ENCODE data around the gene CUX1. TPM values are rescaled to one million over a fixed set of nuclear protein-coding genes. Genes with fewer than 3 reads are reported as not detected.

The CUX1 gene
- total RNA-seq, 4 donors from 2014 or later = 56.9 to 124 (median 93.2) TPM

DNA sequence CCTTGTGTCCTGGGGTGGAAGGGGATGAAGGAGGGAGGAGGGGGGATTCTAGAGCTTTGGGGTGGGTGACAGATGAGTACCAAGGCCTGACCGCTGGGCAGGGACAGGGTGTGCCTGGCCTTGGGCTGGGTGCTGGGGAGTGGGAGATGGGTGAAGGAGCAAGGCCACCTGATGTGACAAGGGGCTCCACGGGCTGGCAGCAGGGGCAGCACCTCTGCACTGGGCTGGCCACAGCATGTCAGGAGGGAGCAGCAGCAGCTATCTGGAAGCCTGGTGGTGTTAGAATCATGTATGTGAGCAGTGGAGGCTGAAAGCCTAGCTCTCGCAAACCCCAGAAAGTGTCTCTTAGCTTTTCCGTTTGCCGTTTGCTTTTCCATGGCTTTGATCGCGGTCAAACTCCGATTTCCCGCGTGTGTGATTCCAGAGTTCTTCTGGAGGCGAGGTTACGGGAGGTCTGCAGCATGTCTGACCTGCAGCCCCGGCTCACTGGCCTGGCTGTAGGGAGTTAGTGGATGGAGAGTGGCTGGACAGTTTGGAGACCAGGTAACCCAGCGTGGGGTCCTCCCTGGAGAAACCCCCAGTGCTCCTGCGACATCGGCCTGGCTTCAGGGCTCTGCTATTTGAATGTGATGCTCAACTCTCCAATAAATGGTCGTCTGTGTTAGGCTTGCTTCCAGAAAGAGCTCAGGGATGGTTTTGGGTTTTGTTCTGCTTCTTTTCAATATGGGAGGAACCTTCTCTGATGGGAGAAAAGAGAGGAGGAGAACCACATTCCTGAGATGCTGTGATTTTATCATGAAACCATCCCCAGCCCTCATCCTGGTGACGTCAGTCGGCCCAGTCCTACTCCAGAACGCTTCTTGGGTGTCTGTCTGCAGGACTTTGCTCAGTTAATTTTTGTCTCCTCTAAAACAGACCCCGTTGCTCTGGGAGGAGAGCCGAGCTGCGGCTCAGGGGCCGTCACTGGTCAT lies 105.5 kb downstream of the CUX1 start:
- H3K4me1 ChIP-seq = peaks cover 0 to 10% (median 3%) of the 10 kb centered on the region in 4 donors
- TF ChIP-seq, protein P1, sequence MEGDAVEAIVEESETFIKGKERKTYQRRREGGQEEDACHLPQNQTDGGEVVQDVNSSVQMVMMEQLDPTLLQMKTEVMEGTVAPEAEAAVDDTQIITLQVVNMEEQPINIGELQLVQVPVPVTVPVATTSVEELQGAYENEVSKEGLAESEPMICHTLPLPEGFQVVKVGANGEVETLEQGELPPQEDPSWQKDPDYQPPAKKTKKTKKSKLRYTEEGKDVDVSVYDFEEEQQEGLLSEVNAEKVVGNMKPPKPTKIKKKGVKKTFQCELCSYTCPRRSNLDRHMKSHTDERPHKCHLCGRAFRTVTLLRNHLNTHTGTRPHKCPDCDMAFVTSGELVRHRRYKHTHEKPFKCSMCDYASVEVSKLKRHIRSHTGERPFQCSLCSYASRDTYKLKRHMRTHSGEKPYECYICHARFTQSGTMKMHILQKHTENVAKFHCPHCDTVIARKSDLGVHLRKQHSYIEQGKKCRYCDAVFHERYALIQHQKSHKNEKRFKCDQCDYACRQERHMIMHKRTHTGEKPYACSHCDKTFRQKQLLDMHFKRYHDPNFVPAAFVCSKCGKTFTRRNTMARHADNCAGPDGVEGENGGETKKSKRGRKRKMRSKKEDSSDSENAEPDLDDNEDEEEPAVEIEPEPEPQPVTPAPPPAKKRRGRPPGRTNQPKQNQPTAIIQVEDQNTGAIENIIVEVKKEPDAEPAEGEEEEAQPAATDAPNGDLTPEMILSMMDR (IDR thresholded peaks at IDR 0.05) = no peak
- TF ChIP-seq EP300 (IDR thresholded peaks at IDR 0.05; ENCODE audit: low read depth) (no peak), POLR2A (IDR thresholded peaks at IDR 0.05) (no peak), POLR2AphosphoS5 (IDR thresholded peaks at IDR 0.05) (no peak)
- peaks cover 0 to 5% (median 0%) of the 10 kb centered on the region in 4 donors for H3K36me3 ChIP-seq
- in situ Hi-C loops (cut with MboI; ENCODE audit: low pct_ligation_motif_present in 1 of 4, low pct_unique_long_range_greater_than_20kb in 1 of 4, low sequenced_read_pairs in 3 of 4) = no loop called here
- intact Hi-C loops (cut with DNase I; ENCODE audit: low total_unique reads) = no loop called here
- no peak overlapping the region for H3K4me3 ChIP-seq
- WGBS, 2 donors (ENCODE audit: low coverage in 1 of 2) = 87 to 89% methylated on average over 9 to 24 of the region's 24 CpGs
- peak overlapping the region; percentile 26 to 80 (median 73) for H3K27ac ChIP-seq
- H3K27me3 ChIP-seq = no peaks in the 10 kb centered on the region
- DNase-seq = no peak
- H3K9me3 ChIP-seq = no peaks in the 10 kb centered on the region

DNA sequence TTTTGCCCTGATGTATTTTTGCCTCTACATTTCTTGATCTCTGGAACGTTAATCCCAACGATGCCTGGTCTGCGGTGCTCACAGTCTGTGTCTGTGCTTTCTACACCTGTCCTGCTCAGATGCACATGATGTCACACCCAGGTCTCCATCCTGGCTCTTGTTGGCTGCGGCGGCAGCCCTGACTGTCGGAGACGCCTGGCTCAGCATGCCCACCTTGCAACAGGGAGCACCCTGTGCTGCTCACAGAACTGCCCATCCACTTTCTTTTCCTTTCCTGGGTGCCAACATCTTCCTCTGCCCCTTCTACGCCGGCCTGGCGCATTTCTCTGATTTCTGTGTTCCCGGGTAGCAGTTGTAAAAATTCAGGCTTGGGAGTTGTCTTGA lies 106.2 kb downstream of the CUX1 start:
- in situ Hi-C loops (cut with MboI; ENCODE audit: low pct_ligation_motif_present in 1 of 4, low pct_unique_long_range_greater_than_20kb in 1 of 4, low sequenced_read_pairs in 3 of 4) (no loop called here), intact Hi-C loops (cut with DNase I; ENCODE audit: low total_unique reads) (no loop called here)
- Histone ChIP-seq H3K27ac (peak overlapping the region; percentile 34 to 80 (median 73)), H3K4me3 (no peak overlapping the region), H3K27me3 (no peaks in the 10 kb centered on the region), H3K9me3 (no peaks in the 10 kb centered on the region), H3K4me1 (peaks cover 0 to 10% (median 3%) of the 10 kb centered on the region in 4 donors), H3K36me3 (no peaks in the 10 kb centered on the region)
- no peak for DNase-seq
- WGBS, 2 donors (ENCODE audit: low coverage in 1 of 2) = 80 to 87% methylated on average over 6 to 11 of the region's 11 CpGs
- TF ChIP-seq EP300 (IDR thresholded peaks at IDR 0.05; ENCODE audit: low read depth) (no peak), POLR2A (IDR thresholded peaks at IDR 0.05) (no peak), POLR2AphosphoS5 (IDR thresholded peaks at IDR 0.05) (no peak)
- TF ChIP-seq, protein P1 (IDR thresholded peaks at IDR 0.05) = no peak

DNA sequence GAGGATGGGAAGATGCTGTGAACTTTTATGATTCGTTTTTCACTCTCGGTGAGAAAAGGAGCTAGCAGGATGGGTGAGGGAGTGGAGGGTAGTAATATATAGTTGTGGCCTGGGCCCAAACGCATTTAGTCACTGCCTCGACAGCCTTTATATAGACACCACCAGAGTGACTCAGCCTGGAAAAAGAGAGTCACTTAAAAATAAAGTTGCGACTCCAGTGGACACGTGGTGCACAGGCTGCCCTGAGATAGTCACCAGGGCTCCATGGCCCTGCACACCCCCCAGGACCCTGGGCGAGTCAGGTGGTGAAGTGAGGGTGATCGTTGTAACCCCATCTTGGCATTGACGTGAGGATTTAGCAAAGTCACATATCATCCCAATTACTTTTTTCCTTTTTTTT lies 106.7 kb downstream of the CUX1 start:
- H3K4me3 ChIP-seq = no peak overlapping the region
- DNase-seq = no peak
- H3K27me3 ChIP-seq = no peaks in the 10 kb centered on the region
- no peaks in the 10 kb centered on the region for H3K9me3 ChIP-seq
- peaks cover 0 to 10% (median 3%) of the 10 kb centered on the region in 4 donors for H3K4me1 ChIP-seq
- peak overlapping the region; percentile 34 to 80 (median 73) for H3K27ac ChIP-seq
- WGBS, 2 donors (ENCODE audit: low coverage in 1 of 2) = 73 to 75% methylated on average over 5 to 9 of the region's 9 CpGs
- TF ChIP-seq POLR2A (IDR thresholded peaks at IDR 0.05) = no peak
- TF ChIP-seq POLR2AphosphoS5 (IDR thresholded peaks at IDR 0.05) = peak in 2 of 3 donors; percentile 13 to 27
- in situ Hi-C loops (cut with MboI; ENCODE audit: low pct_ligation_motif_present in 1 of 4, low pct_unique_long_range_greater_than_20kb in 1 of 4, low sequenced_read_pairs in 3 of 4) = no loop called here
- no peaks in the 10 kb centered on the region for H3K36me3 ChIP-seq
- intact Hi-C loops (cut with DNase I; ENCODE audit: low total_unique reads) = no loop called here

DNA sequence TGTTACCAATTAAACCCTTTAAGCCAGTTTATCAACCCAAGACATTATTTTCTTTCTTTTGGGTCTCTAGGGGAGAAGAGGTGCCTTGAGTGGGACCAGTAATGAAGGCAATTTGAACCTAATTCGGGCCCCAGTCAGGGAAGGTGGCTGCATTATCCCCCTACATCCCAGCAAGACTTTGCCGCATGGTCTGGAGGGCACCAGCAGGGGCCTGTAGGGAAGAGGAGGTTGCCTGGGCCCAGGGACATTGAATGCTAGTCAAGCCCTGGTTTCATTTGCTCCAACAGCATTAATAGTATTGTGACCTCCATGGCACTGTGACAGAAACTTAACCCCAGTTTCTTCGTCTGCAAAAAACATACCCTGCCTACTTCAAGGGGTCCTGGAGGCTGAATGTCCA lies 108.8 kb downstream of the CUX1 start:
- H3K27me3 ChIP-seq = no peaks in the 10 kb centered on the region
- no peak for DNase-seq
- H3K36me3 ChIP-seq = no peaks in the 10 kb centered on the region
- no peak overlapping the region for H3K4me3 ChIP-seq
- in situ Hi-C loops (cut with MboI; ENCODE audit: low pct_ligation_motif_present in 1 of 4, low pct_unique_long_range_greater_than_20kb in 1 of 4, low sequenced_read_pairs in 3 of 4) (no loop called here), intact Hi-C loops (cut with DNase I; ENCODE audit: low total_unique reads) (no loop called here)
- no peaks in the 10 kb centered on the region for H3K9me3 ChIP-seq
- H3K4me1 ChIP-seq = peaks cover 0 to 10% (median 3%) of the 10 kb centered on the region in 4 donors
- TF ChIP-seq POLR2AphosphoS5 (IDR thresholded peaks at IDR 0.05) (no peak), POLR2A (IDR thresholded peaks at IDR 0.05) (no peak), EP300 (IDR thresholded peaks at IDR 0.05; ENCODE audit: low read depth) (no peak)
- TF ChIP-seq, protein P1 (IDR thresholded peaks at IDR 0.05) = no peak
- WGBS, 2 donors (ENCODE audit: low coverage in 1 of 2) = 78 to 95% methylated on average over 2 to 3 of the region's 3 CpGs
- H3K27ac ChIP-seq = no peak overlapping the region
